NCI-H1105 (cell line): Measurements from ENCODE around the gene MCEMP1.
"Not testable (repeated sequence)": the region's sequence is repeated elsewhere in the genome, so short reads cannot be mapped to it uniquely, and the experiment has no call there.

Source experiments
- DNase-seq: peaks from one replicate; lab custom pipeline; 2025; lab: John Stamatoyannopoulos, UW

The MCEMP1 gene

DNA sequence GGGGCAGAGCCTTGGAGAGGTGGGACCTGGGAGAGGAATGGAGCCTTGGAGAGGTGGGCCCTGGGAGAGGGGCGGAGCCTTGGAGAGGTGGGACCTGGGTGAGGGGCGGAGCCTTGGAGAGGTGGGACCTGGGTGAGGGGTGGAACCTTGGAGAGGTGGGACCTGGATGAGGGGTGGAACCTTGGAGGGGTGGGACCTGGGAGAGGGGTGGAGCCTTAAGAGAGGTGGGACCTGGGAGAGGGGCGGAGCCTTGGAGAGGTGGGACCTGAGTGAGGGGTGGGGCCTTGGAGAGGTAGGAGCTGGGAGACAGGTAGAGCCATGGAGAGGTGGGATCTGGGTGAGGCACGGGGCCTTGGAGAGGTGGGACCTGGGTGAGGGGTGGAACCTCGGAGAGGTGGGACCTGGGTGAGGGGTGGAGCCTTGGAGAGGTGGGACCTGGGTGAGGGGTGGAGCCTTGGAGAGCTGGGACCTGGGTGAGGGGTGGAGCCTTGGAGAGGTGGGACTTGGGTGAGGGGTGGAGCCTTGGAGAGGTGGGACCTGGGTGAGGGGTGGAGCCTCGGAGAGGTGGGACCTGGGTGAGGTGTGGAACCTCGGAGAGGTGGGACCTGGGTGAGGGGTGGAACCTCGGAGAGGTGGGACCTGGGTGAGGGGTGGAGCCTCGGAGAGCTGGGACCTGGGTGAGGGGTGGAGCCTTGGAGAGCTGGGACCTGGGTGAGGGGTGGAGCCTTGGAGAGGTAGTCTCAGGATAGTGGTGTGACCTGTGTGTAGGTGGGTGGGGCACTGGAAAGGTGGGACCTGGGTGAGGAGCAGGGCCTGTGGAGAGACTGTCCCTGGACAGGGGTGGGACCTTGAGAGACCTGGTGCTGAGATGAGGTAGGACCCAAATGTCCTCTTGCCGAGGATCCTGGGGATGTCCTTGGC, 33.0 kb upstream of the MCEMP1 start:
- not testable (repeated sequence) for DNase-seq

DNA sequence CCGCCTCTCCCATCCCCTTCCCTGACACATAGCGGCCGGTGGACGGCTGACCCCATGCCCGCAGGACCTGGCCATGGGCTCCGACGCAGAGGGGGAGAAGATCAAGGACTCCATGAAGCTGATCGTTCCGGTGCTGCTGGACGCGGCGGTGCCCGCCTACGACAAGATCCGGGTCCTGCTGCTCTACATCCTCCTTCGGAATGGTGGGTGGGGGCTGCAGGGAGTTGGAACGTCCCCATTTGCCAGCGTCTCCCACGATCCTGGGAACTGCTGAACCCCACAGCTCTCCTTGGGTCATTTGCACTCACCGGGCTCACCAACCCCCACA, 32.4 kb upstream of the MCEMP1 start:
- no peak for DNase-seq

DNA sequence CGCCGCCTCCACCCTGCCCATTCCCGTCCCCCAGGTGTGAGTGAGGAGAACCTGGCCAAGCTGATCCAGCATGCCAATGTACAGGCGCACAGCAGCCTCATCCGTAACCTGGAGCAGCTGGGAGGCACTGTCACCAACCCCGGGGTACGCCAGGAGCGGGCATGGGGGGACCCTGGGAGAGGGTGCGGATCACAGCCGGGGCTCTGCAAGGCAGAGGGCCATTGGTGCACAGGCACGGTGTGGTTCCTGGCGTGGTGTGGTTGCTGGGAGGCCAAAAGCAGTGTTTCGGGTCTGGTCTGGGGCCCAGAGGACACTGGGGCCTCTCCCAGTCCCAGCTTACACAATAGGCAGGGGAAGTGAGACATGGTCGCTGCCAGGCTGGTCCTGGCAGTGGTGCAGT, 31.7 kb upstream of the MCEMP1 start:
- DNase-seq: no peak

- DNase-seq: no peak
Observed at GRCh38 chr19:7645656-7646425, 31.0 kb upstream of the MCEMP1 start.

DNA sequence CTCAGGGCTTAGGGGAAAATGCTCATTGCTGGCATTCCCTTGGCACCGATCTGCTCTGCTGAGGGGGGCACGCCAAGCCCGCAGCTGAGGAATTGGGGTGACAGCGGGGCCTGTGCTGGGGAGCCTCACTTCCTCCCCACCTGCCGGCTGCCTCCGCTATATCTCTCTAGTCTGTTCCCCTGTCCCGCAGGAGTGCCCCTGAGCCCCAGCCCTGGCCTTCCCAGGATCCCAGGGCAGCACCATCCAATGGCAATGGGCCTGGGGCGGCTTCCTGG, 30.5 kb upstream of the MCEMP1 start:
- no peak for DNase-seq

DNA sequence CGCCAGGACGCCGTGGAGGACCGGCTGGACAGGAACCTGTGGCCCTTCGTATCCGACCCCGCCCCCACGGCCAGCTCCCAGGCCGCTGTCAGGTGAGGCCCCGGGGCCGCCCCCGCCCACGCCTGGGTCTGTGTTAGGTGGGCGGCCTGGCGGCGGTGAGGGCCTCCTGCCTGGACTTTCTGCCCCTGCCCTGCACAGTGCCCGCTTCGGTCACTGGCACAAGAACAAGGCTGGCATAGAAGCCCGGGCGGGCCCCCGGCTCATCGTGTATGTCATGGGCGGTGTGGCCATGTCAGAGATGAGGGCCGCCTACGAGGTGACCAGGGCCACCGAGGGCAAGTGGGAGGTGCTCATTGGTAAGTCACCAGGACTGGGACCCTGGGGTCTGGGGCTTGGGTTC, 29.7 kb upstream of the MCEMP1 start:
- DNase-seq: no peak

GRCh38 chr19:7648265-7649014, 28.4 kb upstream of the MCEMP1 start:
- no peak for DNase-seq

GRCh38 chr19:7650148-7650547, 26.7 kb upstream of the MCEMP1 start:
- no peak for DNase-seq

DNA sequence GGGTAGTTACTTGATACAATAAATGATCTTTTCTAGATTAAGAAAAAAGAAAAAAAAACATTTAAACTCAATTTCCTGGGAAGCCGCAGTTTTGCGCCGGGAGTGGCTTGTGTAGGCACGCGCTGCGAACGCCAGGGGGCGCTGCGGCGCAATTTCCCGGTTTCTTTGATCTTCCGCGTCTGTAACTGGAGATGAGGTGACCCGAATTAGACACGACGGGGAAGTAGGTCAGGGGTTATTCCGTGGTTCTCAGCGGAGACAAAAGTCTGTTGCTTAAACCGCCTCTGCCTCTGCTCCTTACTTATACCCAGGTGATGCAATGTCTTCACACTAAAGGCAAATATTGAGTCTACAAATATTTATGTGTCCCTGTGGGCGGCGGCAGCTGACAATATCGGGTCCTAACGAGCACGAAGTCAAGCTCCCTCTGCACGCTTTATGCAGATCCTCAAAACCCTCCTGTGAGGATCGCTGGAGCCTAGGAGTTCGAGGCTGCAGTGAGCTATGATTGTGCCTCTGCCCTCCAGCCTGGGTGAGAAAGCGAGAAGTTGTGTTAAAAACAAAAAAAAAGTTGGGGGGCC, 24.7 kb upstream of the MCEMP1 start:
- DNase-seq: peak; percentile 67

- DNase-seq: no peak
Observed at GRCh38 chr19:7654401-7654800, 22.5 kb upstream of the MCEMP1 start.

DNA sequence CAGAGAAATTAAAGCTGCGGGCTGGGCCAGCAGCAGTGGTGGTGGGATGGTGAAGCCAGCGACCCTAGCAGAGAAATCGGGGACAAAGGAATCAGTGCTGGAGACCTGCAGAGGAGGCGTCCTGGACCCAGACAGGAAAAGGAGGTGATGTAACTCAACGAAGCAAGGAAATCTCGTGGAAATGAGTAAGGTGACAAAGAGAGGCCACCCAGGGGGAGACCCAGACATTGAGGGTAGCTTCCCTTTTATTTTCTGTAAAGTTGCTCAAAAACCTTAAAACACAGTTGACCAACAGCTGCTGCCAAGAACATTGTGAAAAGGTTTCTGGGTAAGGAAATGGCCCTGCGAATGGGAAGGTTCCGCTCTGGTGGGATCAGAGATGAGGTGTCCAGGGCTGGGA, 21.3 kb upstream of the MCEMP1 start:
- DNase-seq: no peak

GRCh38 chr19:7657131-7657751, 19.6 kb upstream of the MCEMP1 start:
- DNase-seq: no peak

DNA sequence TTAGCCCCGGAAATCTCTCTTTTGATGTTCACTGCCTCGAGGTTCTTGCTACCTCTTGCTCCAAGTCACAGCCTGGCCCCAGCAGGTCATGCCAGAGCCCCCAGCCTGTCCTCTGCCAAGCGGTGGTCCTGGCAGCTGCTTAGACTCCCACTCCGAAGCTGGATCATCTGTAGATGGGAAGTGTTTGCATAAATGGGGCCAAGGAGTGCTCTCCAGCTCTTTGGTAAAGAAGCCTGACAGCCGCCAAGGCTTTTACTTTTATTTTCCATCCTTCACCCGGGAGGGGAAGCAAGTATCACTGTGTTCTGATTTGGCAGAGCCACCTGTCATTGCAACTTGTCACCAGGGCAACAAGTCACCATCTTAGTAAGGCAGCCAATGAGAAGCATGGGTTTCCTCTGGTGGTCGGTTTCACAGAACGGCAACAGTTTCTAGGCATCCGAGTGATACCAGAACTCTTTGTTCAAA, 18.6 kb upstream of the MCEMP1 start:
- no peak for DNase-seq

- DNase-seq: no peak
Observed at GRCh38 chr19:7661744-7662538, 14.9 kb upstream of the MCEMP1 start.

DNA sequence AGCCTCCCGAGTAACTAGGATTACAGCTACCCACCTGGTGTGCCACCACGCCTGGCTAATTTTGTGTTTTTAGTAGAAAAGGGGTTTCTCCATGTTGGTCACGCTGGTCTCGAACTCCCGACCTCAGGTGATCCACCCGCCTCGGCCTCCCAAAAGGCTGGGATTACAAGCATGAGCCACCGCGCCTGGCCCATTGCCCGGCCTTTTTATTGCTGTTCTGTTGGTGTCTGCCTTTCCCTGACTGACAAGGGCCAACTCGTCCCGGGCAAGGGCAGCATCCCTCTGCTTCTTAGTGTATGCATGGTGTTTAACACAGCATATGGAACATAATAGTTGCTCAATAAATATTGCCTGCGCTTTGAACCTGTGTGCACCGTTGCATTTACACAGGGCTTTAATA, 14.2 kb upstream of the MCEMP1 start:
- DNase-seq: no peak

DNA sequence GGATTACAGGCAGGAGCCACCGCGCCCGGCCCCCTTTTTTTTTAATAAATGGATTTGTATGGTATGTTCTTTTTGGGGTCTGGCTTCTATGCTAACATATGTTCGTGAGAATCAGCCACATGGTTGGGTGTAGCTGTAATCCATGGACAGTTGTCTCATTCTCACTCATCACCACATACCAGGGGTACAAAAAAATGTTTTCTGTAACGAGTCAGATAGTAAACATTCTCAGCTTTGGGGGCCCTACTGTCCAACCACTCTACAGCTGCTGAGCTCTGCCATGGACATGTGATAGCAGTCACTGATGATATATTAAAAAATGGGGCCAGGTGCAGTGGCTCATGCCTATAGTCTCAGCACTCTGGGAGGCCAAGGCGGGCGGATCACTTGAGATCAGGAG, 13.2 kb upstream of the MCEMP1 start:
- no peak for DNase-seq

GRCh38 chr19:7665076-7665475, 11.8 kb upstream of the MCEMP1 start:
- DNase-seq: no peak

DNA sequence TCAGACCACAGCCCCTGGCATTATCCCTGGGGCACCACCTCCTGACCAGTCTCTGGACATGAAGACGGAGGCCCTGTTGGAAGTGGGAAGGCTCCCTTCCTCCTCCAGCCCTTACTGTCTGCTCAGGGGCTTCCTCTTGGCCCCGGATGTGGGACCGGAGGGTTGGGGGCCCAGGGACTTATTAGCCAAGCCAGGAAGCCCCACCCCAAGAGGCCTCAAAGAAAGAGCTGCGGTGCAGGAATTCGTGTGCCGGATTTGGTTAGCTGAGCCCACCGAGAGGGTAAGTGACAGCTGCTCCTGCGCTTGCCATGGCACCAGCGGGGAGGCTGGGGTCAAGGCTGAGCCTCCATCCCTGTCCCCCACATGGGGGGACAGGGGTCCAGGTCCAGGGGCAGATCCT, 8.0 kb upstream of the MCEMP1 start, which contains the start of gene RETN:
Gene RETN, plus strand, starts transcription at position 208 of the 400 bp plus-strand sequence. CDS start 278 bp downstream, outside the sequence.
- DNase-seq: no peak

GRCh38 chr19:7669641-7670040, 7.2 kb upstream of the MCEMP1 start:
- DNase-seq: no peak

GRCh38 chr19:7670150-7670783, 6.6 kb upstream of the MCEMP1 start:
- no peak for DNase-seq

GRCh38 chr19:7670790-7671189, 6.1 kb upstream of the MCEMP1 start:
- no peak for DNase-seq
